Small intestine (tissue), 7 donors: ENCODE data around the gene CRISPLD2. TPM values are rescaled to one million over a fixed set of nuclear protein-coding genes. Genes with fewer than 3 reads are reported as not detected.
A peak's percentile ranks its signal among the peaks of the same experiment; 100 is the strongest.

Experiments used
- DNase-seq, 2 donors: peaks; one replicate each; pipeline versions ENCODE4 v3.0.0 to v3.0.0-alpha.2; 2013
- FAIRE-seq: peaks from 2 replicates; lab custom pipeline; 2012; peaks lifted over from hg19 to GRCh38; lab: Jason Lieb, UNC
- H3K27ac ChIP-seq, 3 donors: one replicate each; pipeline ENCODE4 v1.5.1; 2013; ENCODE audit warnings: low read length in 2 of 3, mild to moderate bottlenecking in 2 of 3, control low read depth in 1 of 3, inconsistent platforms in 1 of 3, low read depth in 1 of 3, moderate library complexity in 1 of 3
- H3K27me3 ChIP-seq, 3 donors: one replicate each; pipeline ENCODE4 v1.6.1; 2013; ENCODE audit warnings: low read length in 3 of 3, inconsistent platforms in 1 of 3; ENCODE audit not compliant: control insufficient read depth in 3 of 3, insufficient read depth in 3 of 3
- H3K36me3 ChIP-seq, 3 donors: one replicate each; pipeline ENCODE4 v1.6.1; 2013; ENCODE audit warnings: low read length in 3 of 3, inconsistent platforms in 1 of 3, low read depth in 1 of 3, mild to moderate bottlenecking in 1 of 3, moderate library complexity in 1 of 3; ENCODE audit not compliant: control insufficient read depth in 3 of 3, insufficient read depth in 2 of 3
- H3K4me1 ChIP-seq, 3 donors: one replicate each; pipeline ENCODE4 v1.6.1; 2013; ENCODE audit warnings: low read length in 2 of 3, inconsistent platforms in 1 of 3, low read depth in 1 of 3, mild to moderate bottlenecking in 1 of 3, moderate library complexity in 1 of 3; ENCODE audit not compliant: control insufficient read depth in 3 of 3, insufficient read depth in 2 of 3
- H3K4me3 ChIP-seq, 3 donors: one replicate each; pipeline ENCODE4 v1.5.1; 2013; ENCODE audit warnings: low read length in 3 of 3, control low read depth in 1 of 3, inconsistent platforms in 1 of 3, low read depth in 1 of 3, mild to moderate bottlenecking in 1 of 3, moderate library complexity in 1 of 3
- H3K9me3 ChIP-seq, 2 donors: one replicate each; pipeline ENCODE4 v1.6.1; 2013; ENCODE audit warnings: low read depth in 1 of 2, low read length in 1 of 2; ENCODE audit not compliant: control insufficient read depth in 2 of 2, insufficient read depth in 1 of 2
- WGBS, 3 donors: extraction: QIAGEN DNeasy Blood & Tissue Kit; methylation state at CpG; one replicate each; pipeline ENCODE4 v1.1.7; 2013; 5-methylcytosine and 5-hydroxymethylcytosine counted together
- polyA plus RNA-seq, 4 donors: library from polyadenylated mRNA; stranded (reverse) in 3 of 4; unstranded in 1 of 4; fragments of 200-250 nt in 3 of 4; fragments of 120-200 nt in 1 of 4; gene quantifications; one replicate each; pipeline versions ENCODE4 v1.2.1 to v1.2.3, GENCODE V29; 2013
- donor health status: healthy with polysubstance abuse.
- donor health status: control.
- donor health status: control.
- donor health status: Bipolar disorder and iron deficiency.
- donor health status: healthy.

CRISPLD2 gene
- polyA plus RNA-seq, 4 donors = 0.89 to 31.4 (median 4.9) TPM

- H3K27ac ChIP-seq = no peak overlapping the region
- H3K36me3 ChIP-seq = no peaks in the 10 kb centered on the region
- 51 to 68% (median 54%) methylated on average over 10 of the region's 10 CpGs for WGBS, 3 donors
- peaks cover 0 to 36% (median 0%) of the 10 kb centered on the region in 3 donors for H3K4me1 ChIP-seq
- no peaks in the 10 kb centered on the region for H3K27me3 ChIP-seq
- H3K9me3 ChIP-seq = no peaks in the 10 kb centered on the region
- FAIRE-seq (no peak), DNase-seq (peak; percentile 49 to 65)
- no peak overlapping the region for H3K4me3 ChIP-seq
Measured at GRCh38 chr16:84949772-84950436, 130.1 kb downstream of the CRISPLD2 start.

GRCh38 chr16:84950906-84951305 is 131.1 kb downstream of the CRISPLD2 start:
- WGBS, 3 donors = 82 to 86% (median 83%) methylated on average over 10 of the region's 10 CpGs
- Histone ChIP-seq H3K27ac (no peak overlapping the region), H3K9me3 (no peaks in the 10 kb centered on the region), H3K4me1 (peaks cover 0 to 36% (median 0%) of the 10 kb centered on the region in 3 donors), H3K36me3 (no peaks in the 10 kb centered on the region), H3K27me3 (no peaks in the 10 kb centered on the region), H3K4me3 (no peak overlapping the region)
- DNase-seq (no peak), FAIRE-seq (no peak)

- peak overlapping the region in 1 of 3 donors; percentile 45 for H3K27ac ChIP-seq
- peak; percentile 79 to 89 for DNase-seq
- H3K4me3 ChIP-seq = no peak overlapping the region
- no peaks in the 10 kb centered on the region for H3K36me3 ChIP-seq
- FAIRE-seq = no peak
- WGBS, 3 donors = 40 to 48% (median 44%) methylated on average over 12 of the region's 12 CpGs
- H3K4me1 ChIP-seq = peaks cover 0 to 36% (median 0%) of the 10 kb centered on the region in 3 donors
- no peaks in the 10 kb centered on the region for H3K9me3 ChIP-seq
- no peaks in the 10 kb centered on the region for H3K27me3 ChIP-seq
Measured at GRCh38 chr16:84952335-84953189, 132.8 kb downstream of the CRISPLD2 start.

GRCh38 chr16:84953190-84953746 is 133.5 kb downstream of the CRISPLD2 start:
- no peak for FAIRE-seq
- no peak for DNase-seq
- no peaks in the 10 kb centered on the region for H3K9me3 ChIP-seq
- WGBS, 3 donors = 76 to 90% (median 83%) methylated on average over 9 of the region's 9 CpGs
- peaks cover 0 to 36% (median 0%) of the 10 kb centered on the region in 3 donors for H3K4me1 ChIP-seq
- H3K4me3 ChIP-seq = no peak overlapping the region
- H3K27me3 ChIP-seq = no peaks in the 10 kb centered on the region
- H3K27ac ChIP-seq = peak overlapping the region in 1 of 3 donors; percentile 45
- H3K36me3 ChIP-seq = no peaks in the 10 kb centered on the region

- Histone ChIP-seq H3K27ac (no peak overlapping the region), H3K9me3 (no peaks in the 10 kb centered on the region), H3K27me3 (no peaks in the 10 kb centered on the region), H3K4me3 (no peak overlapping the region), H3K36me3 (no peaks in the 10 kb centered on the region), H3K4me1 (peaks cover 0 to 23% (median 0%) of the 10 kb centered on the region in 3 donors)
- no peak for FAIRE-seq
- WGBS, 3 donors = 7 to 62% (median 41%) methylated on average over 6 of the region's 6 CpGs
- DNase-seq = peak in 1 of 2 donors; percentile 29
Measured at GRCh38 chr16:84955427-84955826, 135.6 kb downstream of the CRISPLD2 start.

- no peak overlapping the region for H3K27ac ChIP-seq
- no peaks in the 10 kb centered on the region for H3K9me3 ChIP-seq
- no peaks in the 10 kb centered on the region for H3K36me3 ChIP-seq
- no peaks in the 10 kb centered on the region for H3K27me3 ChIP-seq
- DNase-seq = no peak
- WGBS, 3 donors = 89 to 94% (median 93%) methylated on average over 5 of the region's 5 CpGs
- no peak for FAIRE-seq
- no peak overlapping the region for H3K4me3 ChIP-seq
- peaks cover 0 to 19% (median 0%) of the 10 kb centered on the region in 3 donors for H3K4me1 ChIP-seq
Measured at GRCh38 chr16:84957192-84957591, 137.4 kb downstream of the CRISPLD2 start.

GRCh38 chr16:84957792-84958191 is 138.0 kb downstream of the CRISPLD2 start:
- no peak overlapping the region for H3K4me3 ChIP-seq
- 80 to 100% (median 95%) methylated on average over 1 of the region's 1 CpG for WGBS, 3 donors
- no peak for FAIRE-seq
- H3K27ac ChIP-seq = no peak overlapping the region
- H3K9me3 ChIP-seq = no peaks in the 10 kb centered on the region
- DNase-seq = no peak
- peaks cover 0 to 13% (median 0%) of the 10 kb centered on the region in 3 donors for H3K4me1 ChIP-seq
- no peaks in the 10 kb centered on the region for H3K27me3 ChIP-seq
- no peaks in the 10 kb centered on the region for H3K36me3 ChIP-seq
